OCI-LY7 (cell line): Measurements from ENCODE around the gene RMI1. TPM values are rescaled to one million over a fixed set of nuclear protein-coding genes. Genes with fewer than 3 reads are reported as not detected.

Source experiments
- BruUV-seq: library from RNA; stranded (reverse); fragments of 400-500 nt; replicated peaks from 2 replicates; lab custom pipeline; 2021; lab: Mats Ljungman, UMichigan
- CTCF ChIA-PET: fragments of 300-600 bp; sonication (Branson Sonifier 250); formaldehyde crosslinking; loops from one replicate; lab custom pipeline; 2022; ENCODE audit warnings: antibody characterized with exemption; ENCODE audit not compliant: unreplicated experiment; lab: Charles Lee
- POLR2A ChIA-PET: fragments of 300-600 bp; sonication (Branson Sonifier 250); formaldehyde crosslinking; loops from one replicate; lab custom pipeline; 2022; ENCODE audit warnings: antibody characterized with exemption; lab: Charles Lee
- DNase-seq: peaks from one replicate; pipeline ENCODE4 v3.0.0-alpha.2; 2015; ENCODE audit warnings: low spot score
- H2AFZ ChIP-seq: fragments of 200-600 bp; sonication (generic), shearing (Covaris generic); 2 replicates; pipeline ENCODE4 v1.6.1; 2014; ENCODE audit warnings: mild to moderate bottlenecking, antibody characterized with exemption, low read length, moderate library complexity
- H3K27ac ChIP-seq: fragments of 200-600 bp; sonication (generic); 2 replicates; pipeline ENCODE4 v1.5.1; 2014; ENCODE audit warnings: mixed run types, low read depth, mild to moderate bottlenecking, moderate library complexity, low read length, inconsistent platforms; ENCODE audit not compliant: poor library complexity, severe bottlenecking
- H3K36me3 ChIP-seq: fragments of 200-600 bp; sonication (generic); 2 replicates; pipeline ENCODE4 v1.6.1; 2014; ENCODE audit warnings: mild to moderate bottlenecking, antibody characterized with exemption, low read length, moderate library complexity, mixed read lengths; ENCODE audit not compliant: insufficient read depth
- H3K4me1 ChIP-seq: fragments of 200-600 bp; sonication (generic); 2 replicates; pipeline ENCODE4 v1.5.1; 2014; ENCODE audit warnings: mild to moderate bottlenecking, low read length; ENCODE audit not compliant: insufficient read depth, poor library complexity, severe bottlenecking
- H3K4me2 ChIP-seq: fragments of 200-600 bp; sonication (generic); 2 replicates; pipeline ENCODE4 v1.6.1; 2014; ENCODE audit warnings: mild to moderate bottlenecking, low read length
- H3K4me3 ChIP-seq: fragments of 200-600 bp; sonication (generic); 2 replicates; pipeline ENCODE4 v1.5.1; 2014; ENCODE audit warnings: mild to moderate bottlenecking, low read depth, low read length; ENCODE audit not compliant: poor library complexity, severe bottlenecking
- H3K79me2 ChIP-seq: fragments of 200-600 bp; sonication (generic); 2 replicates; pipeline ENCODE4 v1.6.1; 2016; ENCODE audit warnings: low read depth, mild to moderate bottlenecking, low read length, moderate library complexity, mixed read lengths; ENCODE audit not compliant: insufficient read depth
- H3K9me2 ChIP-seq: fragments of 200-600 bp; sonication (generic); 2 replicates; pipeline ENCODE4 v1.6.1; 2016; ENCODE audit warnings: mild to moderate bottlenecking, low read length, mixed read lengths; ENCODE audit not compliant: insufficient read depth
- H3K9me3 ChIP-seq: fragments of 200-600 bp; sonication (generic); 2 replicates; pipeline ENCODE4 v1.6.1; 2014; ENCODE audit warnings: mild to moderate bottlenecking, mixed run types, low read length, mixed read lengths
- H4K20me1 ChIP-seq: fragments of 200-600 bp; sonication (generic); 2 replicates; pipeline ENCODE4 v1.6.1; 2014; ENCODE audit warnings: mild to moderate bottlenecking, antibody characterized with exemption, low read length, moderate library complexity, mixed read lengths; ENCODE audit not compliant: insufficient read depth
- CTCF ChIP-seq: fragments of 200-600 bp; sonication (generic); conservative IDR thresholded peaks from 2 replicates; pipeline ENCODE4 v1.5.1; 2014; ENCODE audit warnings: mild to moderate bottlenecking, antibody characterized with exemption, low read length, moderate library complexity, mixed read lengths
- EZH2phosphoT487 ChIP-seq: fragments of 200-600 bp; sonication (generic); IDR thresholded peaks from 2 replicates; pipeline ENCODE4 v1.6.1; 2018; ENCODE audit warnings: low read depth, borderline replicate concordance, mild to moderate bottlenecking, mixed run types, antibody characterized with exemption, low read length, moderate library complexity, mixed read lengths
- intact Hi-C: fragments of 100-400 bp; cut with micrococcal nuclease; formaldehyde crosslinking; loops from one replicate; pipeline ENCODE4 v1.10.0; 2022; ENCODE audit not compliant: unreplicated experiment
- total RNA-seq, 2 experiments: library from RNA; depleted of rRNA in 1 of 2; stranded (reverse); fragments of >200 nt in 1 of 2; shearing (Covaris generic) in 1 of 2; gene quantifications; 2 replicates each; pipeline ENCODE4 v1.2.3, GENCODE V29; 2014 to 2022

Gene RMI1
- total RNA-seq, 2 experiments from 2014 or later = 16.7 to 44.3 TPM

DNA sequence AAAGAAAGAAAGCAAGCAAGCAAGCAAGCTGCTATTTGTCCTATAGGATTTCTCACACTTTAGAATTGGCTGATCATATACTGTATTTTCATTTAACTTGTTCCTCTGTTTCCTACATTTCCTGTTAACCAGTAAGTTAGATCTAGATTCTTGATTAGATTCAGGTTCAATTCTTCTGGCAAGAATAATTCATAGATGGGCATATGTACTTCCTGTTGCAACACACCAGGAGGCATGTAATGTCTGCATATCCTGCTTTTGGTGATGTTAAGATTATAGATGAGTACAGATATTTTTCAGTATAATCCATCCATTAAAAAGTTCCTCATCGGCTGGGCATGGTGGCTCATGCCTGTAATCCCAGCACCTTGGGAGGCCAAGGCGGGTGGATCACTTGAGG, 48.6 kb upstream of the RMI1 start:
- CTCF ChIA-PET = no interaction called here
- Histone ChIP-seq H2AFZ (no peak overlapping the region), H3K4me1 (no peaks in the 10 kb centered on the region), H3K79me2 (no peaks in the 10 kb centered on the region), H3K9me2 (no peaks in the 10 kb centered on the region), H3K36me3 (no peaks in the 10 kb centered on the region), H4K20me1 (no peaks in the 10 kb centered on the region), H3K4me3 (no peak overlapping the region), H3K27ac (no peak overlapping the region), H3K9me3 (no peaks in the 10 kb centered on the region), H3K4me2 (no peak overlapping the region)
- BruUV-seq = no TSS peak
- no peak for TF ChIP-seq CTCF
- no peak for TF ChIP-seq EZH2phosphoT487
- POLR2A ChIA-PET = interaction anchor here (0.7 kb wide), 2 partner anchors 257 to 591 kb away, joined by 4 to 7 read pairs; no protein-coding TSS in a partner anchor
- no peak for DNase-seq
- intact Hi-C loops = no loop called here

DNA sequence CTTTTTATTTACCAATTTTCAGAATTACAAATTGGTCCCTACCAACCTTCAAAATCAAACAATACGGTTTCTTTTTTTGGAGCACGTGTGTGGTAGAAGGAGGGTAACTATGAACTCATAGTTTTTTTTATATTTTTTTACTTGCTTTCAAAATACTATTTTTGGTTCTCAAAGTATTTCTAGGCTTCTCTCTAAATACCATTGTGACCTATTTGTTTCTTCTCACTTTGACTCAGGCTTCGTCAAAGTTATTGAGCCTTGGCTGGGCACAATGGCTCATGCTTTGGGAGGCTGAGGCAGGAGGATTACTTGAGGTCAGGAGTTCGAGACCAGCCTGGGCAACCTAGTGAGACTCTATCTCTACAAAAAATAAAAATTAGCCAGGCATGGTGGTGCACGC, 47.8 kb upstream of the RMI1 start:
- Histone ChIP-seq H3K4me1 (no peaks in the 10 kb centered on the region), H3K4me2 (no peak overlapping the region), H3K9me3 (no peaks in the 10 kb centered on the region), H3K79me2 (no peaks in the 10 kb centered on the region), H3K36me3 (no peaks in the 10 kb centered on the region; the same call in 1 of the 2 replicates), H3K27ac (no peak overlapping the region), H4K20me1 (no peaks in the 10 kb centered on the region), H3K9me2 (no peaks in the 10 kb centered on the region), H2AFZ (no peak overlapping the region), H3K4me3 (no peak overlapping the region)
- no peak for DNase-seq
- ChIA-PET POLR2A (interaction anchor here (0.7 kb wide), 1 partner anchor 108 kb away, joined by 6 read pairs; no protein-coding TSS in a partner anchor), CTCF (no interaction called here)
- intact Hi-C loops = no loop called here
- TF ChIP-seq EZH2phosphoT487 (no peak), CTCF (no peak)
- no TSS peak for BruUV-seq

DNA sequence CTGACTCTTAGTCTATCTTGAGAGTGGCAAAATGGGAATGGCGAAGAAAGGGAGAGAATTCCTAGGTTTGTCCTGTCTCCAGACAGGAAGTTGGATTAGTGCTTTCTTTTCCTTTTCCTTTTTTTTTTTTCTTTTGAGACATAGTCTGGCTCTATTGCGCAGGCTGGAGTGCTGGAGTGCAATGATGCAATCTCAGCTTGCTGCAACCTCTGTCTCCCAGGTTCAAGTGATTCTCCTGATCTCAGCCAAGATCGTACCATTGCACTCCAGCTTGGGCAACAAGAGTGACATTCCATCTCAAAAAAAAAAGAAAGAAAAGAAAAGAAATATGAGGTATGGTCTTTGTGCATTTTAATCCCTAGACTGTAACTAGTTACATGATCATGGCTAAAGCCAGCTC, 46.8 kb upstream of the RMI1 start:
- no peaks in the 10 kb centered on the region for H3K4me1 ChIP-seq
- TF ChIP-seq CTCF (no peak), EZH2phosphoT487 (no peak)
- BruUV-seq = no TSS peak
- no peaks in the 10 kb centered on the region for H4K20me1 ChIP-seq
- H3K27ac ChIP-seq = no peak overlapping the region
- DNase-seq = no peak
- H3K9me3 ChIP-seq = no peaks in the 10 kb centered on the region
- H3K9me2 ChIP-seq = no peaks in the 10 kb centered on the region
- POLR2A ChIA-PET = interaction anchor here (0.7 kb wide), 1 partner anchor 184 kb away, joined by 3 read pairs; no protein-coding TSS in a partner anchor
- no peak overlapping the region for H3K4me3 ChIP-seq
- intact Hi-C loops = no loop called here
- H3K4me2 ChIP-seq = no peak overlapping the region
- no peaks in the 10 kb centered on the region for H3K79me2 ChIP-seq
- CTCF ChIA-PET = interaction anchor here (0.5 kb wide), 1 partner anchor 322 kb away, joined by 3 read pairs; no protein-coding TSS in a partner anchor
- no peak overlapping the region for H2AFZ ChIP-seq
- no peaks in the 10 kb centered on the region; the same call in 1 of the 2 replicates for H3K36me3 ChIP-seq
